Spleen (tissue), 11 donors: ENCODE results near the gene HNMT. TPM values are rescaled to one million over a fixed set of nuclear protein-coding genes. Genes with fewer than 3 reads are reported as not detected.

Experiments used
- DNase-seq: peaks from one replicate; pipeline ENCODE4 v3.0.0-alpha.2; 2020
- H3K27ac ChIP-seq, 8 donors: fragments of 200-600 bp; sonication (generic) in 7 of 8; 1 replicate in 4 of 8; 2 replicates in 4 of 8; pipeline versions ENCODE4 v1.5.0 to v1.8.0; 2016 to 2021; ENCODE audit warnings: inconsistent platforms in 4 of 8, mild to moderate bottlenecking in 4 of 8, moderate library complexity in 1 of 8
- H3K27me3 ChIP-seq, 7 donors: fragments of 200-600 bp; sonication (generic) in 6 of 7; replicated peaks in 1 of 7; 1 replicate in 4 of 7; 2 replicates in 3 of 7; pipeline versions ENCODE4 v1.5.0 to v1.8.0; 2016 to 2021; ENCODE audit warnings: inconsistent platforms in 3 of 7, mild to moderate bottlenecking in 1 of 7
- H3K36me3 ChIP-seq, 6 donors: fragments of 200-600 bp; sonication (generic) in 5 of 6; 1 replicate in 4 of 6; 2 replicates in 2 of 6; pipeline versions ENCODE4 v1.5.0 to v1.8.0; 2016 to 2021; ENCODE audit warnings: inconsistent platforms in 2 of 6
- H3K4me1 ChIP-seq, 6 donors: fragments of 200-600 bp; sonication (generic) in 5 of 6; 1 replicate in 3 of 6; 2 replicates in 3 of 6; pipeline versions ENCODE4 v1.5.0 to v1.8.0; 2016 to 2021; ENCODE audit warnings: inconsistent platforms in 3 of 6
- H3K4me3 ChIP-seq, 8 donors: fragments of 200-600 bp; sonication (generic) in 7 of 8; 1 replicate in 4 of 8; 2 replicates in 4 of 8; pipeline versions ENCODE4 v1.5.0 to v1.8.0; 2016 to 2021; ENCODE audit warnings: inconsistent platforms in 4 of 8, mild to moderate bottlenecking in 4 of 8, moderate library complexity in 2 of 8
- H3K9me3 ChIP-seq, 8 donors: fragments of 200-600 bp; sonication (generic) in 7 of 8; 1 replicate in 4 of 8; 2 replicates in 4 of 8; pipeline versions ENCODE4 v1.5.0 to v1.8.0; 2016 to 2021; ENCODE audit warnings: inconsistent platforms in 4 of 8
- CTCF ChIP-seq, 11 experiments: fragments of 200-600 bp in 7 of 11; fragments of 450-650 bp in 4 of 11; sonication (generic) in 4 of 11; IDR thresholded peaks in 8 of 11; conservative IDR thresholded peaks in 3 of 11; 1 replicate in 7 of 11; 2 replicates in 4 of 11; pipeline versions ENCODE4 v1.4.0 to v1.8.0; 2016 to 2021; ENCODE audit warnings: antibody characterized with exemption in 11 of 11, inconsistent platforms in 4 of 11, mild to moderate bottlenecking in 1 of 11
- POLR2A ChIP-seq, 3 donors: fragments of 450-650 bp; IDR thresholded peaks; one replicate each; pipeline ENCODE4 v1.5.1; 2017; ENCODE audit warnings: antibody characterized with exemption in 3 of 3, mild to moderate bottlenecking in 1 of 3
- POLR2AphosphoS5 ChIP-seq, 3 donors: sonication (generic); formaldehyde crosslinking; IDR thresholded peaks; one replicate each; pipeline ENCODE4 v1.5.1; 2017; ENCODE audit warnings: antibody characterized with exemption in 3 of 3
- WGBS, 5 donors: extraction: QIAGEN DNeasy Blood & Tissue Kit in 3 of 5; methylation state at CpG; one replicate each; pipeline versions ENCODE4 v1.1.5 to v1.1.7; 2013 to 2018; 5-methylcytosine and 5-hydroxymethylcytosine counted together
- intact Hi-C: fragments of 100-400 bp; cut with DNase I; formaldehyde crosslinking; loops from one replicate; pipeline ENCODE4 v1.15.0; 2023; ENCODE audit warnings: low total_unique reads
- polyA plus RNA-seq, 3 donors: library from polyadenylated mRNA; stranded (reverse); fragments of 200-250 nt; gene quantifications; one replicate each; pipeline ENCODE4 v1.2.1, GENCODE V29; 2013
- total RNA-seq, 7 donors: library from RNA; depleted of rRNA in 3 of 7; stranded (reverse); fragments of >200 nt in 3 of 7; fragmentation: NEBNext Ultra II Directional in 4 of 7; extraction: Animal tissue kit (Norgen Biotek cat#: 25700) in 4 of 7; gene quantifications; one replicate each; pipeline versions ENCODE4 v1.1.0 to v1.2.1, GENCODE V29; 2016 to 2021
- donor health status: healthy with polysubstance abuse.
- donor health status: DM: no; HTN: no; CAD: no; lungs with moderate emphysema.
- donor health status: DM: no; HTN: no; CAD: no.
- donor health status: Bipolar disorder and iron deficiency.
- donor health status: healthy.
- donor health status: DM: no; HTN: no; CAD: no.
- donor health status: DM: yes; HTN: yes; CAD: no.

The HNMT gene
- total and polyA plus RNA-seq, 10 donors: 31.2 to 74.2 (median 45.6) TPM

DNA sequence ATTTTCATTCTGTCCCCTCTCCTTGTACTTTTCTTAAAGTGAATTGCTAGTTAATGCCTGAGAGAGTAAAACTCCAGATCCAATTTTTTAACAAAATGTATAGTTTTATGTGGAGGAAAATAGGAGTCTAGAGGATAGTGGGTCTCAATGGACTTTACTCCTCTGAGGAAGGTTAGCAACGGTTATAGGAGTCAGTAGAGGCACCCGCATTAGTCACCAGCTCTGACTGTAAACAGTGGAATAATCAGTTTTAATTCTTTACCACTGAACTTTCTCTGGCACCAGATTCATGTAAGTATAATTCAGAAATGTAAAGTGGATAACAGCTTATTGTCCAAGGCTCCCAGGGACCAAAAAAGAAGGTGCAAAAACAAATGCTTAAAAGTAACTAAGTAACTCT lies 38.7 kb upstream of the HNMT start:
- intact Hi-C loops: no loop called here
- Histone ChIP-seq H3K9me3 (no peaks in the 10 kb centered on the region), H3K27ac (no peak overlapping the region), H3K4me1 (no peaks in the 10 kb centered on the region), H3K4me3 (no peak overlapping the region), H3K27me3 (no peaks in the 10 kb centered on the region), H3K36me3 (no peaks in the 10 kb centered on the region)
- TF ChIP-seq POLR2AphosphoS5 (IDR thresholded peaks at IDR 0.05): no peak
- 86 to 92% (median 91%) methylated on average over 2 of the region's 2 CpGs for WGBS, 5 donors
- DNase-seq: no peak

- TF ChIP-seq POLR2AphosphoS5 (IDR thresholded peaks at IDR 0.05) (no peak), POLR2A (IDR thresholded peaks at IDR 0.05) (no peak), CTCF (IDR thresholded peaks at IDR 0.05 in 8 of 11, conservative IDR thresholded peaks at IDR 0.05 in 3 of 11) (no peak)
- Histone ChIP-seq H3K9me3 (no peaks in the 10 kb centered on the region), H3K36me3 (no peaks in the 10 kb centered on the region), H3K4me1 (no peaks in the 10 kb centered on the region), H3K27ac (no peak overlapping the region), H3K4me3 (no peak overlapping the region), H3K27me3 (no peaks in the 10 kb centered on the region)
- 76 to 85% (median 83%) methylated on average over 4 of the region's 4 CpGs for WGBS, 5 donors
- intact Hi-C loops: no loop called here
- no peak for DNase-seq
These were observed 36.4 kb upstream of the HNMT start for GRCh38 chr2:137927846-137928245.

DNA sequence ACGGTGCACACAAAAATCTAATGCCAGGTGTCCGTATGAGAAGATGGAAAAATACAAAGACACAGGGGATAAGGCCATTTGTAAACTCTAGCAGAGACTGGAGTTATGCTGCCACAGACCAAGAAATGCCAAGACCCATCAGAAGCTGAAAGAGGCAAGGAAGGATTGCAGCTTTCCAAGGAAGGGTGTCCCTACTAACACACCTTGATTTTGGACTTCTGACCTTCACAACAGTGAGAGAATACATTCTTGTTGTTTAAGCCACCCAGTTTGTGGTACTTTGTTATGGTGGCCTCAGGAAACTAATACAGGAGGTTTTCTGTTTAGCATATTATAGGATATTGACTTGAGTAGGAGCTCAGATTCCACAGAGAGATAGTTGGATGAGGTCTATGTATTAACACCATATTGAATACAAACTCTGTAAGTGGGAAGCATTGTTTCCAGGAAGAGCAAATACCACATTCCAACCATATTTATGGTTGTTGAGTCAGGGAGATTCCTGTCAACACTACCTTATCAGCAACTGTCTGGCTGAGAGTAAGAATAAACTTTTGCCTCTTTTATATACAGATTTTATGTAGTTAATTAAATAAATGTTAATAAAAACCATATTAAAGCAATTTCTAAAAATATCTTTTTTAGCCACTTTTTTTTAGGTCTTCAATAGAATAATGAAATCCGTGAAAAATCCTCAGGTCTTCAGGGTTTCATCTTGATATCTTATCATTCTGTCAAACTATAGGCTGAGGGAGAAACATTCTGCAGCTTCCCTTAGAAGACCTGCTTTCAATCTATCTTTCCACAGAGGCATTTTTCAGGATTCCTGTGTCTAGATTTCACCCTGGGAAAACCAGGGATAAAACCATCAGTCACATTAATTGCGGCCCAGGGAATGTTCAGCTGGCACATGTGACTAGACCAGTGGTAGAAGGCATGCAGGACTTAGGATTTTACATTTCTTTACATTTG lies 35.4 kb upstream of the HNMT start:
- Histone ChIP-seq H3K27ac (no peak overlapping the region), H3K36me3 (no peaks in the 10 kb centered on the region), H3K4me1 (no peaks in the 10 kb centered on the region), H3K9me3 (no peaks in the 10 kb centered on the region), H3K4me3 (no peak overlapping the region), H3K27me3 (no peaks in the 10 kb centered on the region)
- TF ChIP-seq CTCF (IDR thresholded peaks at IDR 0.05 in 8 of 11, conservative IDR thresholded peaks at IDR 0.05 in 3 of 11) (no peak), POLR2A (IDR thresholded peaks at IDR 0.05) (no peak), POLR2AphosphoS5 (IDR thresholded peaks at IDR 0.05) (no peak)
- 60 to 86% (median 74%) methylated on average over 4 of the region's 4 CpGs for WGBS, 5 donors
- no peak for DNase-seq
- intact Hi-C loops: no loop called here

DNA sequence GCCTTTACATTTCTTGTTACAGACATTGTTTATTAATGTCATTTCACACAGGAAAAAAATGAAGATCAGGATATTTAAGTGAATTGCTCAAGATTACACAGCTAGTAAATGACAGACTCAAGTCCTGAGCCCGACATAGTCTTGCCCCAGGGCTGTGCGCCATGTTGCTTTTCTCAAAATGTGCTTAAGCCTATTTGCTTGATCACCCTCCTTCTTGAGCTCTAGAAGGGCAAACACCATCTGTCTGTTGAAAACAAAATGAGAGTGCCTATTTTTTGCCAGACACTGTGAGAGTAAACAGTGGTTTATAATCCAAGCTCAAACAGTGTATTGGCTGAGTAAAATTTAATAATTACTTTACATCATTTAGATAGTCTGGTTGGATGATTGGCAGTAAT lies 34.8 kb upstream of the HNMT start:
- no peaks in the 10 kb centered on the region for H3K27me3 ChIP-seq
- no peaks in the 10 kb centered on the region for H3K4me1 ChIP-seq
- TF ChIP-seq POLR2A (IDR thresholded peaks at IDR 0.05) (no peak), CTCF (IDR thresholded peaks at IDR 0.05 in 8 of 11, conservative IDR thresholded peaks at IDR 0.05 in 3 of 11) (no peak), POLR2AphosphoS5 (IDR thresholded peaks at IDR 0.05) (no peak)
- no peak for DNase-seq
- intact Hi-C loops: no loop called here
- no peaks in the 10 kb centered on the region for H3K36me3 ChIP-seq
- H3K9me3 ChIP-seq: no peaks in the 10 kb centered on the region
- 72 to 95% (median 86%) methylated on average over 2 of the region's 2 CpGs for WGBS, 5 donors
- H3K4me3 ChIP-seq: no peak overlapping the region
- no peak overlapping the region for H3K27ac ChIP-seq
